Measurements from ENCODE around the gene TRIM37. TPM values are rescaled to one million over a fixed set of nuclear protein-coding genes. Genes with fewer than 3 reads are reported as not detected.

TRIM37 gene, protein sequence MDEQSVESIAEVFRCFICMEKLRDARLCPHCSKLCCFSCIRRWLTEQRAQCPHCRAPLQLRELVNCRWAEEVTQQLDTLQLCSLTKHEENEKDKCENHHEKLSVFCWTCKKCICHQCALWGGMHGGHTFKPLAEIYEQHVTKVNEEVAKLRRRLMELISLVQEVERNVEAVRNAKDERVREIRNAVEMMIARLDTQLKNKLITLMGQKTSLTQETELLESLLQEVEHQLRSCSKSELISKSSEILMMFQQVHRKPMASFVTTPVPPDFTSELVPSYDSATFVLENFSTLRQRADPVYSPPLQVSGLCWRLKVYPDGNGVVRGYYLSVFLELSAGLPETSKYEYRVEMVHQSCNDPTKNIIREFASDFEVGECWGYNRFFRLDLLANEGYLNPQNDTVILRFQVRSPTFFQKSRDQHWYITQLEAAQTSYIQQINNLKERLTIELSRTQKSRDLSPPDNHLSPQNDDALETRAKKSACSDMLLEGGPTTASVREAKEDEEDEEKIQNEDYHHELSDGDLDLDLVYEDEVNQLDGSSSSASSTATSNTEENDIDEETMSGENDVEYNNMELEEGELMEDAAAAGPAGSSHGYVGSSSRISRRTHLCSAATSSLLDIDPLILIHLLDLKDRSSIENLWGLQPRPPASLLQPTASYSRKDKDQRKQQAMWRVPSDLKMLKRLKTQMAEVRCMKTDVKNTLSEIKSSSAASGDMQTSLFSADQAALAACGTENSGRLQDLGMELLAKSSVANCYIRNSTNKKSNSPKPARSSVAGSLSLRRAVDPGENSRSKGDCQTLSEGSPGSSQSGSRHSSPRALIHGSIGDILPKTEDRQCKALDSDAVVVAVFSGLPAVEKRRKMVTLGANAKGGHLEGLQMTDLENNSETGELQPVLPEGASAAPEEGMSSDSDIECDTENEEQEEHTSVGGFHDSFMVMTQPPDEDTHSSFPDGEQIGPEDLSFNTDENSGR
- 41.4 TPM for polyA plus RNA-seq (2013, experiment 1 of 2)
- polyA plus RNA-seq (2013, experiment 2 of 2) = 47.0 TPM

DNA sequence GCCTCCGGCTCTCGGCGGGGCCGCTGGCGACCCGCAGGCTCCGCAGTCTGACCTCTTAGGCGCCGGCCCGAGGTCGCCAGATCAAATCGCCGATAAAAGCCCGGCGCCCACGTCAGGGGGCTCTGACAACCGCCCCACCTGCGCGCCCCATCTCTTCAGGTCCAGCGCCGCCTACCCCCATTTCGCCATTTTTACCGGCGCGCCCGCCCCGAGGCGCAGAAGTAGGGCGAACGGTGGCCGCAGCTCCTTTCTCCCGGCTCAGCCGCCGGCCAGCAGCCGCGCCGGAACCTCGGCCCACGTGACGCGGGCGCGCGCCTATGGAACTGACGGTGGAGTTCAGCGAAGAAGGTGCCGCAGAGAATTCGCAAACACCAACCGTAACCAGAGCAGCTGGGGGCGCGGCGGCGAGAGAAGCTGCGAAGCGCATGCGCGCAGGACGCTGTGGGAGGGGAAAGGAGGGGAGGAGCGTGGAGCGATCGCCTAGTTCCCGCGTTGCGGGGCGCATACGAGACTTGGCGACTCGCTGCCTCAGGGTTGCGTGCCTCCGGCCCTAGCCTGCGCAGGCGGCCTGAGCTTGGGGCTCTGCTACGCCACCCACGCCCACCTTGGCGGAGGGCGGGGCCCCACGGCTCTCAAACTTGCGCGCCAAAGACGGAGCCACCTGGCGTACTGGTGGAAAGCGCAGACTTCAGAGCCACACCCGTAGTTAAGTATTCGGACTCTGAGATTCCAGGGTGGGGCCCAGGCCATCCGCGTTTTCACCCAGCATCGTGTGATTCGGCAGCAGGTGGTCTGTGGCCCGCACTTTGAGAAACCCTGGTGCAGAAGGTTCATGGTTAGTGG lies at the start of gene TRIM37:
TSS of gene TRIM37 (minus strand) at position 418 of the 843 bp plus-strand sequence. CDS start 419 bp downstream, outside the sequence.
- WGBS = under 1% methylated on average over 89 of the region's 89 CpGs
- H3K9me3 ChIP-seq (ENCODE audit: insufficient read depth, low read depth, low read length) = no peaks in the 10 kb centered on the region
- peak within 1 kb of the TSS; percentile 93 for H3K9ac ChIP-seq (ENCODE audit: low read depth, low read length)
- peak within 1 kb of the TSS; percentile 95 for H3K27ac ChIP-seq (ENCODE audit: low read depth, low read length)
- peaks cover 7% of the 10 kb centered on the region; the same call in 1 of the 2 replicates for H3K4me1 ChIP-seq (ENCODE audit: insufficient read depth, low read length)
- peak within 1 kb of the TSS; percentile 100 for H3K4me3 ChIP-seq (ENCODE audit: low read length)
- H3K36me3 ChIP-seq (ENCODE audit: insufficient read depth, low read length) = peaks cover 36% of the 10 kb centered on the region
- no peaks in the 10 kb centered on the region for H3K27me3 ChIP-seq (ENCODE audit: insufficient read depth, low read length)

DNA sequence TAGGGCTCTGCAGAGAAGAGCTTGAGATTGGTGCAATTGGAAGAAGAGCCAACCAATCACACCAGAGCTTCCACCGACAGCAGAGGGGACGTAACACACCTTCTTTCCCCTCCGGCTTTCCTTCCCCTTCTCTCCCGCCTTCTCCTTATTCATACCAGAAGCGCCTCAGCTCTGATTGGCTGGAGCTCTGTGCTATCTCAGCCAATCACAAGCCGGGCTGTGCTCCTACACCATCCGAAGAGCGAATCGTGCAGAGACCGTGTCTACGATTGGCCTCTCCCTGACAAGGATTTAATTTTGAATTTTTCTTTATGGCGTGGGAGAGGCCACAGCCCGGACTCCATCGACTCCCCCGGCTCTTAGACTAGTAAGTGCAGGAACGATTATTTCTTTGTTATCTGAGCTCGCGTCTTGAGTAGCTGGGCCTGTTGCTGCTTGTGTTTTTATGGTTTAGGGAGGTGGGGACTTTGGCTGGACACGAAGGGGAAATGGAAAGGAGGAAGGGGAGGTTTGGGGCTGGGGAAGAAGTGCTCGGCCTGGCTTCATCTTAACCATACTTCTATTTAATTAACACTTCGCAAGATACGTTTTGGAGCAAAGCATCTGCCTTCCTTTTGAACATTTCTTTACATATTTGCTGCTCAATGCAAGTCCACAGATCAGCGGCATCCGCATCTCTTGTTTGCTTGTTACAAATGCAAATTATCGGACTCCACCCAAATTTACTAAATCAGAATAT lies 48.9 kb upstream of the TRIM37 start, which contains the start of gene PRR11:
TSS of gene PRR11 (plus strand) at position 308 of the 739 bp plus-strand sequence. CDS start 14,007 bp downstream, outside the sequence.
- Histone ChIP-seq H3K27me3 (ENCODE audit: insufficient read depth, low read length) (no peaks in the 10 kb centered on the region), H3K27ac (ENCODE audit: low read depth, low read length) (peak within 1 kb of the TSS; percentile 98), H3K36me3 (ENCODE audit: insufficient read depth, low read length) (peaks cover 2% of the 10 kb centered on the region; the same call in 1 of the 2 replicates), H3K4me3 (ENCODE audit: low read length) (peak within 1 kb of the TSS; percentile 87), H3K9ac (ENCODE audit: low read depth, low read length) (peak within 1 kb of the TSS; percentile 98), H3K4me1 (ENCODE audit: insufficient read depth, low read length) (peaks cover 28% of the 10 kb centered on the region), H3K9me3 (ENCODE audit: insufficient read depth, low read depth, low read length) (no peaks in the 10 kb centered on the region)
- under 1% methylated on average over 25 of the region's 25 CpGs for WGBS

DNA sequence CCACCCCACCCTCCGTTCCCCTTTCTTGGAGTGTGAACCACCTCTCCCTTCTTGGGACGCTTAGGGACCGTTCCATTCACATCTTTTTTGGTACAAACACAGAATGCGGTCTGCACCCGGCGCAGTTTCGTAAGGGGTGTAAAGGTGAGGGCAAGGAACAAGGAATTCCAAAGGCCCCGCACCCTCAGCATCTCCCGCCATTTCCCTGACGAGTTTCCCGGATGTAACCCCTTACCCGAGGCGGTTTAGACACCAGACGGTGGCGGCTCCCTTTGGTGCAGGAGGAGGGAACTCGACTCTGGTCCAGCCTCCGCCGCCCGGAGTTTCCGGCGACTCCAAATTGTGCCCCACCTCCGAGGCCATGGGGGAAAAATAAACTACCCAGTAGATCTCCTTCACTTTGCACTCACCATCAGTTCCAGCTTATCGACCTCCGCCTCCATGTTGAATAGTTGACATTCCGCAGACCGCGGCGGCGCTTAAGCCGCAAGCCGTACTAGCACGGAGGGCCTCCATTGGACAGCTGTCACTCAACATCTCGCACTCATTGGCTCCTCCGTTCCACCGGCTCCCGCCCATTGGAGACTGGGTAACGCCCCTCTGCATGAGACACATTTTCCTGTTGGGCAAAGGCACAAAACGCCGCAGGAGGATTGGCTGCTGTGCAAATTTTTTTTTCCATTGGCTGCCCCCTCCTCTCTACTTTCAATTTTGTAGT lies 48.2 kb upstream of the TRIM37 start, which contains the start of gene SKA2:
TSS of gene SKA2 (minus strand) at position 466 of the 718 bp plus-strand sequence. CDS start at position 443, 23 bp downstream.
- Histone ChIP-seq H3K27me3 (ENCODE audit: insufficient read depth, low read length) (no peaks in the 10 kb centered on the region), H3K27ac (ENCODE audit: low read depth, low read length) (peak within 1 kb of the TSS; percentile 98), H3K36me3 (ENCODE audit: insufficient read depth, low read length) (peaks cover 2% of the 10 kb centered on the region; the same call in 1 of the 2 replicates), H3K9me3 (ENCODE audit: insufficient read depth, low read depth, low read length) (no peaks in the 10 kb centered on the region), H3K4me1 (ENCODE audit: insufficient read depth, low read length) (peaks cover 28% of the 10 kb centered on the region), H3K9ac (ENCODE audit: low read depth, low read length) (peak within 1 kb of the TSS; percentile 98), H3K4me3 (ENCODE audit: low read length) (peak within 1 kb of the TSS; percentile 87)
- WGBS = under 1% methylated on average over 38 of the region's 39 CpGs

DNA sequence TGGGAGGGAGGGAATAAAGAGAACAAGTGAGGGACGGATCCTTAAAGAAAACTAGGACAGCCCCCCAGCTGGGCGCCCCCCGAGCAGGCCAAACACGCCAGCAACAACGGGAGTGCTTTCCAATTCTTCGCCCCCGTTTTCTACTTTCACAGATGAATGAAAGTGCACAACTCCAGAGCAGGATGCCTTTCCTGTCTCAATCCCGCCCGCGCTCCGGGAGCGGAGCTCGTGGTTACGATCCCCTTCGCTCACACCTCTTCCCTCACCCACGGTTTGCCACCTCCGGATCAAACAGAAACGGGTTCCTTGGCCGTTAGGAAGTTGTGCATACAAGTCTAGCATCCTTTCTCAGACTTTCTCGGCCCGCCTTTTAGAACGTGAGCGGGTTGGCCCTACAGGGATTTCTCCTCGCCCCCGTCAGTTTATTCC lies 47.6 kb upstream of the TRIM37 start:
- peaks cover 3% of the 10 kb centered on the region; the same call in 1 of the 2 replicates for H3K36me3 ChIP-seq (ENCODE audit: insufficient read depth, low read length)
- peak overlapping the region; percentile 87 for H3K4me3 ChIP-seq (ENCODE audit: low read length)
- no peaks in the 10 kb centered on the region for H3K27me3 ChIP-seq (ENCODE audit: insufficient read depth, low read length)
- H3K4me1 ChIP-seq (ENCODE audit: insufficient read depth, low read length) = peaks cover 28% of the 10 kb centered on the region
- peak overlapping the region; percentile 98 for H3K27ac ChIP-seq (ENCODE audit: low read depth, low read length)
- no peaks in the 10 kb centered on the region for H3K9me3 ChIP-seq (ENCODE audit: insufficient read depth, low read depth, low read length)
- peak overlapping the region; percentile 98 for H3K9ac ChIP-seq (ENCODE audit: low read depth, low read length)
- WGBS = 0% methylated on average over 25 of the region's 25 CpGs

DNA sequence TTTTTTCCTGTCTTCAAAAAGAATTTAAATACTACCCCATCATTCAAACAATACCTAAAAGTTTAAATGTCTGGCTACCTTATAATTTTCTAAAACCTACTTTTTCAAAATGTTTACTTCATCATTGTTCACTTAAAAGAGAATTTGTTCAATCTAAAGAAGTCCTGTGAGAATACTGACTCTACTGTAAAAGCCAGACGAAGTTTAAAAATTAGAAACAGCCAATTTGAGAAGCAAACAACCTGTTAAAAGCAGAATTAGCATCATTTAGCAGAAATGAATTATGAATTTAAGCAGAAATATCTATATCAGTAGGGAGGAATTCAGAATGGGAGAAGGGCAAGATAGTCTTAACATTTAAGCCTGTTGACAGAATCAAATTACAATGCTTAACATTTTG lies 46.2 kb upstream of the TRIM37 start:
- Histone ChIP-seq H3K27me3 (ENCODE audit: insufficient read depth, low read length) (no peaks in the 10 kb centered on the region), H3K9me3 (ENCODE audit: insufficient read depth, low read depth, low read length) (no peaks in the 10 kb centered on the region), H3K27ac (ENCODE audit: low read depth, low read length) (no peak overlapping the region), H3K9ac (ENCODE audit: low read depth, low read length) (peak overlapping the region; percentile 98; the same call in 1 of the 2 replicates), H3K4me1 (ENCODE audit: insufficient read depth, low read length) (peaks cover 28% of the 10 kb centered on the region), H3K36me3 (ENCODE audit: insufficient read depth, low read length) (peaks cover 3% of the 10 kb centered on the region; the same call in 1 of the 2 replicates), H3K4me3 (ENCODE audit: low read length) (peak overlapping the region; percentile 87)
- WGBS = 63% methylated on average over 1 of the region's 1 CpG

DNA sequence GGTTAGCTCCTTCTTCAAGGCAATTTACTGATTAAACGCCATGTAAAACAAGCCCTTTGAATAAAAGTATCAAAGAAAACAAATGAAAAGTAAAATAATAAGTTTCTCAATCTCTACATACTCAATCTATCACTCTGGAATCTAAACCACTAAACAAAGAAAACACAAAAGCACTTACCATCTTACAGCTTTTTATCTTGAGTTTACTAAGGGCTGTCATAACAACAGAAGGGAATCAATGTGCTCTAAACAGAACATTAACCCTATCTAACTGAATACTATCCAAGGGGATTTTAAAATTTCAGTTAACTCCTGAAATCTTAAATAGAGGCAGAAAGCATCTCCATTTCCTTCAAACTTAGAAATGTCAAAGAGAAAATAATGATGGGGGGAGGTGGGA lies 44.9 kb upstream of the TRIM37 start:
- WGBS = 100% methylated on average over 1 of the region's 1 CpG
- Histone ChIP-seq H3K27ac (ENCODE audit: low read depth, low read length) (no peak overlapping the region), H3K27me3 (ENCODE audit: insufficient read depth, low read length) (no peaks in the 10 kb centered on the region), H3K9me3 (ENCODE audit: insufficient read depth, low read depth, low read length) (no peaks in the 10 kb centered on the region), H3K4me1 (ENCODE audit: insufficient read depth, low read length) (peaks cover 24% of the 10 kb centered on the region), H3K9ac (ENCODE audit: low read depth, low read length) (peak overlapping the region; percentile 5; the same call in 1 of the 2 replicates), H3K36me3 (ENCODE audit: insufficient read depth, low read length) (peaks cover 3% of the 10 kb centered on the region; the same call in 1 of the 2 replicates), H3K4me3 (ENCODE audit: low read length) (peak overlapping the region; percentile 18; the same call in 1 of the 2 replicates)

DNA sequence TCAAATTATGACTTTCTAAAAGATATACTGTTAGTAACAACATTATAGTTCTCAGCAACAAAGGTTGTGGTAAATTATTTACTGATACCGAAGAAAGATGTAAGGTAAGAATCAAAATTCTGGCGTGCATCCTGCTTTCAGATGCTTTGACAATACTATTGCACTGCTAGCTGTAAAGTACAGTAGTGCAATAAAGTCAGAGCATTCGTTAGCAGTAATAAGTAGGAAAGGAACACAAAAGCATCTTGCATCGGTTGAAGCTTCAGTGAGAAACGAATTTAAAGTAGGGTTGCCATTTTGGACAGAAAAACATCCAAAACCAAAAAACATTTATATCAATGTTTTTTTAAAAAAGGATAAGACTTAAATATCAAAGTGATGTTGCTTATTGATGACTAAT lies 44.3 kb upstream of the TRIM37 start:
- Histone ChIP-seq H3K9ac (ENCODE audit: low read depth, low read length) (no peak overlapping the region), H3K4me1 (ENCODE audit: insufficient read depth, low read length) (peaks cover 24% of the 10 kb centered on the region), H3K36me3 (ENCODE audit: insufficient read depth, low read length) (peaks cover 3% of the 10 kb centered on the region; the same call in 1 of the 2 replicates), H3K9me3 (ENCODE audit: insufficient read depth, low read depth, low read length) (no peaks in the 10 kb centered on the region), H3K27me3 (ENCODE audit: insufficient read depth, low read length) (no peaks in the 10 kb centered on the region), H3K4me3 (ENCODE audit: low read length) (no peak overlapping the region), H3K27ac (ENCODE audit: low read depth, low read length) (no peak overlapping the region)
- WGBS = 98% methylated on average over 4 of the region's 5 CpGs

DNA sequence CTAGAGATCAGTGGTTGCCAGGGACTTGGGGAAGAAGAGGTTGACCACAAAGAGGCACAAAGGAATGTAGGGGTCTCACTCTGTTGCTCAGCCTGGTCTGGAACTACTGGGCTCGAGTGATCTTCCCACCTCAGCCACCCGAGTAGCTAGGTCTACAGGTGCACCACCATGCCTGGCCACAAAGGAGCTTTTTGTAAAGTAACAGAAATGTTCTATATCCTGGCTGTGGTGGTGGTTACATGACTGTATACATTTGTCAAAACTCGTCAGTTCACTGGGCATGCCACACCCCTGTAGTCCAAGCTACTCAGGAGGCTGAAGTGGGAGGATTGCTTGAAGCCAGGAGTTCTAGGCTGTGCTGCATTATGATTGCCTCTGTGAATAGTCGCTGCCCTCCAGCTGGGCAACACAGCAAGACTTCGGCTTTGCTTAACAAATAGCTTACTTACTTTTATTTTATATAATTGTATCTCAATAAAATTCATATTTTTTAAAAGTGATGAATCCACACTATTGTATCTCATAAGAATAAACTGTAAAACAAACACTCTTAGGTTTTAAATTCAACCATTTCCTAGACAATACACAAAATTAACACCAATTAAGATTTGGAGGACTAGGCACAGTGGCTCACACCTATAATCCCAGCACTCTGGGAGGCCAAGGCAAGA lies 43.3 kb upstream of the TRIM37 start:
- H3K27ac ChIP-seq (ENCODE audit: low read depth, low read length) = no peak overlapping the region
- H3K9ac ChIP-seq (ENCODE audit: low read depth, low read length) = no peak overlapping the region
- WGBS = 91% methylated on average over 4 of the region's 5 CpGs
- H3K9me3 ChIP-seq (ENCODE audit: insufficient read depth, low read depth, low read length) = no peaks in the 10 kb centered on the region
- peaks cover 24% of the 10 kb centered on the region for H3K4me1 ChIP-seq (ENCODE audit: insufficient read depth, low read length)
- no peaks in the 10 kb centered on the region for H3K27me3 ChIP-seq (ENCODE audit: insufficient read depth, low read length)
- H3K4me3 ChIP-seq (ENCODE audit: low read length) = no peak overlapping the region
- peaks cover 7% of the 10 kb centered on the region; the same call in 1 of the 2 replicates for H3K36me3 ChIP-seq (ENCODE audit: insufficient read depth, low read length)

DNA sequence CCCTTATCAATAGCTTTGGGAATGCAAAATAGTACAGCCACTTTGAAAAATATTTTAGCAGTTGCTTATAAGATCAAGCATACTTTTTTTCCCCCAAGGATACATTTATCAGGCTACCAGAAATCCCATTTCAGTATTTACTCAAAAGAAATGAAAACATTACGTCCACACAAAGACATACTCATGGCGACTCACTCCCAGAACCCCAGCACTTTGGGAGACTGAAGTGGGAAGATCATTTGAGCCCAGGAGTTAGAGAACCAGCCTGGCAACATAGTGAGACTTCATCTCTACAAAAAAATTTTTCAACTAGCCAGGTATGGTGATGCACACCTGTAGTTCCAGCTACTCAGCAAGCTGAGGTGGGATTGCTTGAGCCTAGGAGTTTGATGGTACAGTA lies 42.4 kb upstream of the TRIM37 start:
- Histone ChIP-seq H3K27me3 (ENCODE audit: insufficient read depth, low read length) (no peaks in the 10 kb centered on the region), H3K9me3 (ENCODE audit: insufficient read depth, low read depth, low read length) (no peaks in the 10 kb centered on the region), H3K4me1 (ENCODE audit: insufficient read depth, low read length) (peaks cover 24% of the 10 kb centered on the region), H3K27ac (ENCODE audit: low read depth, low read length) (no peak overlapping the region), H3K9ac (ENCODE audit: low read depth, low read length) (no peak overlapping the region), H3K36me3 (ENCODE audit: insufficient read depth, low read length) (peaks cover 12% of the 10 kb centered on the region), H3K4me3 (ENCODE audit: low read length) (no peak overlapping the region)
- WGBS = 96% methylated on average over 2 of the region's 2 CpGs

Data from HUES64 (cell line).